B cell (primary cell): ENCODE measurements around the gene TRAF3. TPM values are rescaled to one million over a fixed set of nuclear protein-coding genes. Genes with fewer than 3 reads are reported as not detected.

Source experiments
- ATAC-seq: fragments of 200-7000 bp; cut with Tn5 transposase; one replicate; pipeline ENCODE4 v1.10.0; 2021; ENCODE audit warnings: low read depth, mild to moderate bottlenecking, moderate number of reproducible peaks, moderate library complexity
- CTCF ChIA-PET: fragments of 350-600 bp; sonication (Branson Sonifier 250); formaldehyde crosslinking; loops from one replicate; lab custom pipeline; 2021; ENCODE audit warnings: antibody characterized with exemption, inconsistent platforms; lab: Charles Lee
- POLR2A ChIA-PET: fragments of 350-600 bp; sonication (Branson Sonifier 250); formaldehyde crosslinking; loops from one replicate; lab custom pipeline; 2021; ENCODE audit warnings: antibody characterized with exemption; lab: Charles Lee
- DNase-seq: peaks from one replicate; pipeline ENCODE4 v3.0.0; 2013
- H2AFZ ChIP-seq: 2 replicates; pipeline ENCODE4 v1.6.1; 2012; ENCODE audit warnings: mild to moderate bottlenecking, low read depth, low read length; ENCODE audit not compliant: insufficient read depth, poor library complexity, severe bottlenecking
- H3K27ac ChIP-seq, 2 donors: 1 replicate in 1 of 2; 2 replicates in 1 of 2; pipeline ENCODE4 v1.5.1; 2012 to 2013; ENCODE audit warnings: low read length in 2 of 2, mild to moderate bottlenecking in 2 of 2, moderate library complexity in 1 of 2
- H3K27me3 ChIP-seq, 4 experiments: fragments of 200-600 bp in 1 of 4; sonication (generic) in 1 of 4; replicated peaks in 1 of 4; 1 replicate in 2 of 4; 2 replicates in 2 of 4; pipeline versions ENCODE4 v1.6.1 to v1.7.0; 2013 to 2016; ENCODE audit warnings: low read length in 3 of 4, mild to moderate bottlenecking in 2 of 4, mixed read lengths in 1 of 4, moderate library complexity in 1 of 4; ENCODE audit not compliant: insufficient read depth in 4 of 4, control insufficient read depth in 3 of 4; ENCODE audit errors: control extremely low read depth in 1 of 4
- H3K36me3 ChIP-seq, 2 experiments: replicated peaks in 1 of 2; 1 replicate in 1 of 2; 2 replicates in 1 of 2; pipeline versions ENCODE4 v1.6.1 to v1.7.1; 2013; ENCODE audit warnings: low read length in 1 of 2; ENCODE audit not compliant: insufficient read depth in 2 of 2, control insufficient read depth in 1 of 2; ENCODE audit errors: control extremely low read depth in 1 of 2, extremely low read depth in 1 of 2
- H3K4me1 ChIP-seq, 2 donors: fragments of 200-600 bp in 1 of 2; sonication (generic) in 1 of 2; 1 replicate in 1 of 2; 2 replicates in 1 of 2; pipeline versions ENCODE4 v1.5.1 to v1.6.1; 2013 to 2017; ENCODE audit warnings: low read length in 2 of 2; ENCODE audit not compliant: control insufficient read depth in 2 of 2, insufficient read depth in 2 of 2
- H3K4me2 ChIP-seq: replicated peaks from 2 replicates; pipeline ENCODE3; 2012; ENCODE audit warnings: mild to moderate bottlenecking, low read depth, low read length; ENCODE audit not compliant: poor library complexity, severe bottlenecking
- H3K4me3 ChIP-seq, 5 experiments: fragments of 200-600 bp in 1 of 5; sonication (generic) in 1 of 5; 1 replicate in 3 of 5; 2 replicates in 2 of 5; pipeline versions ENCODE4 v1.5.1 to v1.7.0; 2011 to 2016; ENCODE audit warnings: low read length in 4 of 5, mild to moderate bottlenecking in 4 of 5, low read depth in 2 of 5, control low read depth in 1 of 5, moderate library complexity in 1 of 5; ENCODE audit not compliant: insufficient read depth in 1 of 5; ENCODE audit errors: control extremely low read depth in 1 of 5, extremely low read depth in 1 of 5
- H3K79me2 ChIP-seq: fragments of 200-600 bp; sonication (generic); one replicate; pipeline ENCODE4 v1.6.0; 2016; ENCODE audit warnings: low read length; ENCODE audit not compliant: control insufficient read depth, insufficient read depth
- H3K9ac ChIP-seq: fragments of 200-600 bp; sonication (generic); 2 replicates; pipeline ENCODE4 v1.6.1; 2017; ENCODE audit warnings: mild to moderate bottlenecking, low read length, moderate library complexity
- H3K9me3 ChIP-seq, 3 donors: one replicate each; pipeline versions ENCODE4 v1.6.1 to v1.7.1; 2013; ENCODE audit warnings: low read length in 2 of 3; ENCODE audit not compliant: control insufficient read depth in 2 of 3, insufficient read depth in 1 of 3; ENCODE audit errors: control extremely low read depth in 1 of 3
- H4K20me1 ChIP-seq: 2 replicates; pipeline ENCODE4 v1.6.0; 2012; ENCODE audit warnings: mild to moderate bottlenecking, low read length; ENCODE audit not compliant: insufficient read depth, control insufficient read depth, poor library complexity, severe bottlenecking
- H3K27ac Mint-ChIP-seq: one replicate; pipeline ENCODE4 v1.8.0; 2021; ENCODE audit warnings: mixed read lengths
- H3K27me3 Mint-ChIP-seq: one replicate; pipeline ENCODE4 v1.8.0; 2021; ENCODE audit warnings: mixed read lengths
- H3K4me1 Mint-ChIP-seq: one replicate; pipeline ENCODE4 v1.8.0; 2021; ENCODE audit warnings: mixed read lengths
- H3K4me3 Mint-ChIP-seq: one replicate; pipeline ENCODE4 v1.8.0; 2021; ENCODE audit warnings: mixed read lengths
- H3K9me3 Mint-ChIP-seq: one replicate; pipeline ENCODE4 v1.8.0; 2022; ENCODE audit warnings: mixed read lengths; ENCODE audit not compliant: insufficient read depth
- CTCF ChIP-seq: fragments of 200-600 bp; IDR thresholded peaks from one replicate; pipeline ENCODE4 v1.8.0; 2022; ENCODE audit warnings: antibody characterized with exemption, mild to moderate bottlenecking
- EZH2 ChIP-seq: IDR thresholded peaks from 2 replicates; pipeline ENCODE4 v1.6.1; 2012; ENCODE audit warnings: borderline replicate concordance, low read depth, mild to moderate bottlenecking, moderate library complexity, low read length; ENCODE audit not compliant: insufficient read depth, poor library complexity, severe bottlenecking
- WGBS: methylation state at CpG from one replicate; pipeline ENCODE4 v1.1.5; 2013; ENCODE audit warnings: missing lambda C conversion rate; ENCODE audit not compliant: insufficient coverage; 5-methylcytosine and 5-hydroxymethylcytosine counted together
- intact Hi-C: fragments of 100-400 bp; cut with micrococcal nuclease; formaldehyde crosslinking; loops from one replicate; pipeline ENCODE4 v1.10.0; 2022
- polyA plus RNA-seq: library from polyadenylated mRNA; depleted of rRNA; stranded (reverse); fragments of >200 nt; gene quantifications from 2 replicates; pipeline ENCODE4 v1.2.3, GENCODE V29; 2012
- total RNA-seq, 2 donors: library from RNA; stranded (reverse); fragments of 120-200 nt in 1 of 2; gene quantifications; 1 replicate in 1 of 2; 2 replicates in 1 of 2; pipeline versions ENCODE4 v1.2.3 to v1.2.4, GENCODE V29; 2013 to 2022

The TRAF3 gene
- total and polyA plus RNA-seq, 2 donors (not counting 1 experiment from before 2014, with no cell fraction given) = 42.8 to 89.8 TPM

- ChIA-PET CTCF (interaction anchor here (1.7 kb wide), 1 partner anchor 210 kb away, joined by 5 read pairs; no protein-coding TSS in a partner anchor), POLR2A (no interaction called here)
- no peak overlapping the region for H3K27ac Mint-ChIP-seq
- no peak overlapping the region for H2AFZ ChIP-seq
- peaks cover 52% of the 10 kb centered on the region for H3K79me2 ChIP-seq
- peaks cover 46% of the 10 kb centered on the region for H3K4me1 Mint-ChIP-seq
- DNase-seq (no peak), ATAC-seq (no peak)
- H4K20me1 ChIP-seq = peaks cover 12% of the 10 kb centered on the region
- H3K9me3 ChIP-seq = peaks cover 0 to 3% (median 0%) of the 10 kb centered on the region in 3 donors
- H3K4me2 ChIP-seq = no peak overlapping the region
- H3K27me3 Mint-ChIP-seq = no peaks in the 10 kb centered on the region
- intact Hi-C loops = no loop called here
- no peak overlapping the region for H3K4me3 Mint-ChIP-seq
- H3K4me3 ChIP-seq = no peak overlapping the region
- peaks cover 44 to 57% of the 10 kb centered on the region in 2 donors for H3K4me1 ChIP-seq
- no peak for TF ChIP-seq CTCF
- no peak for TF ChIP-seq EZH2
- H3K9me3 Mint-ChIP-seq = no peaks in the 10 kb centered on the region
- peaks cover 0 to 55% of the 10 kb centered on the region in 2 experiments for H3K36me3 ChIP-seq
- no peak overlapping the region for H3K27ac ChIP-seq
- H3K27me3 ChIP-seq = no peaks in the 10 kb centered on the region
- H3K9ac ChIP-seq = no peak overlapping the region
- 98% methylated on average over 25 of the region's 38 CpGs for WGBS
Observed at GRCh38 chr14:102905116-102906108, 128.2 kb downstream of the TRAF3 start.
